ENCODE data around the gene UBE2K.
"Not testable (repeated sequence)": the region's sequence is repeated elsewhere in the genome, so short reads cannot be mapped to it uniquely, and the experiment has no call there.

UBE2K gene

DNA sequence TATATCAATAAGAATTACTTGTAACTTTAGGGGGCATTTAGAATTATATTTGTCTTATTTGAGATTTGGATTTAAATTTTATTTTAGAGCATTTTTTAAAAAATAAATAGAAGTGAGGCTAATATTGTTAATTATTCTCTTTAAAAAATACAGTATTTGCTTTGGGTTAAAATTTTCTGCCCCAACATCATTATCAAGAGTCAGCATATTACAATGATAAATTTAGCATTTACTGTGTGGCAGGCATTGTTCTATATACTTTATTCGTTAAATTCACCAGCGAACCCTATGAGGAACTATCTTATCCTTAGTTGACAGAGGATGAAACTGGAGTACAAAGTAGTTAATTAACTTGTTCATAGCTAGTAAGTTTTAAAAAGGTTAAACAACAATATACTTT lies 34.0 kb downstream of the UBE2K start:
- no peak for DNase-seq

DNA sequence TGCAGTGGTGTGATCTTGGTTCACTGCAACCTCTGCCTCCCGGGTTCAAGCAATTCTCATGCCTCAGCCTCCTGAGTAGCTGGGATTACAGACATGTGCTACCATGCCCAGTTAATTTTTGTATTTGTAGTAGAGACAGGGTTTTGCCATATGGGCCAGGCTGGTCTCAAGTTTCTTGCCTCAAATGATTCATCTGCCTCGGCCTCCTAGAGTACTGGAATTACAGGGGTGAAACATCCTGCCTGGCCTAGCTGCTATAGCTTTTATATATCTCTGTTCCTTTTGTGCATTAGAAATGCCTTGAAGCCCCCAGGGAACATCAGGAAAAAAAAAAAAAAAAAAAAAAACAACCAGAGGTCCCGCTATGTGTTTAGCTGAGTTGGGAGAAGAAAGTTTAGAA lies 34.8 kb downstream of the UBE2K start:
- DNase-seq: no peak

GRCh38 chr4:39739591-39739990 lies 41.7 kb downstream of the UBE2K start:
- DNase-seq: not testable (repeated sequence)

DNA sequence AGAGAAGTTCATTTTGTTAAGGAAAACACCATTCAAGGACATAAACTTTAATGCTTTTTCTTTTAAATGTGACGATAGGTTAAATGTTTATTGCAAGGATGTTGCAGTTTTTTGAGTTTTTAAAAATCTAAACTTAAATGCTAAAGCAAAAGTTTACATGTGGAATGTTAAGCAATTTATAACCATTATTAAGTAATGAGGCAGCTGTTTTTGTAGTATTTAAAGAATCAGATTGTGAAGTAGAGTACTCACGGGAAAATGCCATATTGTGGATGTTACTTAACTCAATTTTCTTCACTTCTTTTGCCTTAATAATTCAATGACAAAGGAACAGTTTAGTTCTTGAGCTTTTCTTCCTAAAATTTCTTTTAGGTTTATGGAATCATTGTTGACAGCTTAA lies 43.5 kb downstream of the UBE2K start:
- no peak for DNase-seq

DNA sequence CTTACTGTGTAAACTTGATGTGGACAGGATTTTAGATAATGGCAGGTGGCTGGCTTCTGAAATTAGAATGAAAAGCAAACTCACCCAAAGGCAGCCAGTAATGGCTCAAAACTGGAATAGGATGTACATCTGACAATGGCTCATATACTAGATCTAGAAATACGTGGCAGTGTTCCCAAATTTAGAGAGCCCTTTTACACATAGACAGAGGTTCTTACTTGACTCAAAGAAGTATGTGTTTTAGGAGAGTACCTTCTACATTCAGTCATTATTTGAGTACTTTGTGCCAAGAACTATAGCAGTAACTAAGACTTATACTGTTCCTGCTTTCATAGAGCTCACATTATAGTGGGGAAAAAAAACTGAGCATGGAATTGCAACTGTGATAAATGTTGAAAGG lies 48.0 kb downstream of the UBE2K start:
- DNase-seq: no peak

- no peak for DNase-seq
Observed at GRCh38 chr4:39750216-39750615, 52.3 kb downstream of the UBE2K start.

DNA sequence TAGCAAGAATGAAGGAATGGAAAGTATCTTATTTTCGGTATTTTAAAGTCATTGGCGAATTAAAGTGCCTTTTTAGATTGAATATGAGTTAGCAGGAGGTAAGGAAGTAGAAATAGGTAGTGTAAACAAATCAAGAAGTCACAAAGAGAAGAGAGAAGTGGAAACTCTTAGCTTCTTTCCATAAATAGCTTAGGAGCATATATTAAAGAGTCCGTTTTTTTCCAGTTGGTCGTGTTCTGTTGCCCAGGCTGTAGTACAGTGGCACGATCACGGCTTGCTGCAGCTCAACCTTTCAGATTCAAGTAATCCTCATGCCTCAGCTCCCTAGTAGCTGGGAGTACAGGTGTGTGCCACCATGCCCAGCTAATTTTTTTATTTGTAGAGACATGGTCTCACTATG lies 56.4 kb downstream of the UBE2K start:
- DNase-seq: no peak

DNA sequence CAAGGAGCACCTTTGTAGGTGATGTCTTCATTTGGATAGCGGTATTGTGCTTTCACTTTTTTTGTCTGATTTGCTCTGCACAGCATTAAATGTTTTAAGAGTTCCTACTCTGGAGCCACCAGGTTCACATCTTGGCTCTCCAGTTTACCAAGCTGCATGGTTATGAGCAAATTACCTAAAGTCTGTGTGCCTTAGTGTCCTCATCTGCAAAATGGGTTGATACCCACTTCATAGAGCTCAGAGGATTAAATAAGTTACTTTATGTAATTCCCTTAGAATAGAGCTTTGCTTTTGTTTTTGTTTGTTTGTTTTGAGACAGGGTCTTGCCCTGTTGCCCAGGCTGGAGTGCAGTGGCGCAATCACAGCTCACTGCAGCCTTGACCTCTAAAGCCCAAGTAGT lies 58.2 kb downstream of the UBE2K start:
- DNase-seq: no peak

DNA sequence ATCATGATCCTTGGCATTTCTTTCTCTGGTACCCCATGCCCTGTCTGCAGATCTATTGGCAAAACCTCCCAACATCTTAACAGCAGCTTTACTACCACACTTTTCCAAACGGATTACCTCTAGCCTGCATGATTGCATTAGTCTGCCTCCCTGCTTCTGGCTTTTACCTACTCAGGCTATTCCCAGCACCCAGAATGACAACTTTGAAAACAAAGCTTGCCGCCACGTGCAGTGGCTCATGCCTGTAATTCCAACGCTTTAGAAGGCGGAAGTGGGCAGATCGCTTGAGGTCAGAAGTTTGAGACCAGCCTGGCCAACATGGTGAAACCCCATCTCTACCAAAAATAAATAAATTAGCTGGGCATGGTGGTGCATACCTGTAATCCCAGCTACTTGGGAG lies 60.2 kb downstream of the UBE2K start:
- no peak for DNase-seq

DNA sequence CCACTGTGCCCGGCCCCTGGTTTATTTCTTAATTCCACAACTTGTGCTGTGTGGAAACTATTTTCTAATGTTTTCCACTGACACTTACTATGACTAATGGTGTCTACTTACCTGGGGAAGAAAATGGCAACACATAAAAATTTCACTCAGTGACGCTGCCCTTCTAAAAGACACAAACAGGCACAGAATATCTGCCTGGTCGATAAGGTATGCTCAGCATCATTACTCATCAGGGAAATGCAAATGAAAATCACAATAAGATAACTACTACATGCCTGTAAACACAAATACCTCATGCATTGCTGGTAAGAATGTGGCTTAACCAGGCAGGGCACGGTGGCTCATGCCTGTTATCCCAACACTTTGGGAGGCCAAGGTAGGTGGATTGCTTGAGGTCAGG lies 61.6 kb downstream of the UBE2K start:
- no peak for DNase-seq

- DNase-seq: no peak
Observed at GRCh38 chr4:39761005-39761667, 63.2 kb downstream of the UBE2K start.

DNA sequence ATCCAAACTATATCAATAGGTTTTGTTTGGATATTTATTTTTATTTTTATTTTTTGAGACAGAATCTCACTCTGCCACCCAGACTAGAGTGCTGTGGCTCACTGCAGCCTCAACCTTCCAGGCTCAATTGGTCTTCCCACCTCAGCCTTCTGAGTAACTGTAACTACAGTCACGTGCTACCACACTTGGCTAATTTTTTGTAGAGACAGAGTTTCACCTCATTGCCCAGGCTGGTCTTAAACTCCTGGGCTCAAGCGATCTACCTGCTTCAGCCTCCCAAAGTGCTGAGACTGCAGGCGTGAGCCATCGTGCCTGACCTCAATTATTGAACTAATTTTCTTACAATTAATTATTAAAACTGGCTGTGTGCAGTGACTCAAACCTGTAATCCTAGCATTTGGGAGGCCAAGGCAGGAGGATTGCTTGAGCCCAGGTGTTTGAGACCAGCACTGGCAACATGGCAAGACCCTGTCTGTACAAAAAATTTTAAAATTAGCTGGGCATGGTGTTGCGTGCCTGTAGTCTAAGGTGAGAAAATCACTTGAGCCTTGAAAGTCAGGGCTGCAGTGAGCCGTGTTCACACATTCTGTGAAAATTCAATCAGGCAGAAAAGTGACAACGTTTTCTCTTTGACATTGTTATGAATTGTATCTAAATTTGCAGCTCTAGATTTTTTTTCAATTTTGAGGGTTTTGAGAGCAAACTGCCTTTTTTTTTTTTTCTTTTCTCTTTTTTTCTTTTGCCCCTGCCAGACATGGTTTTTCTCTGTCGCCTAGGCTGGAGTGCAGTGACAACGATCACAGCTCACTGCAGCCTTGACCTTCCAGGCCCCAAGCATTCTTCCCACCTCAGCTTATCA lies 66.0 kb downstream of the UBE2K start:
- DNase-seq: no peak

- DNase-seq: no peak
Observed at GRCh38 chr4:39770005-39770404, 72.1 kb downstream of the UBE2K start.

DNA sequence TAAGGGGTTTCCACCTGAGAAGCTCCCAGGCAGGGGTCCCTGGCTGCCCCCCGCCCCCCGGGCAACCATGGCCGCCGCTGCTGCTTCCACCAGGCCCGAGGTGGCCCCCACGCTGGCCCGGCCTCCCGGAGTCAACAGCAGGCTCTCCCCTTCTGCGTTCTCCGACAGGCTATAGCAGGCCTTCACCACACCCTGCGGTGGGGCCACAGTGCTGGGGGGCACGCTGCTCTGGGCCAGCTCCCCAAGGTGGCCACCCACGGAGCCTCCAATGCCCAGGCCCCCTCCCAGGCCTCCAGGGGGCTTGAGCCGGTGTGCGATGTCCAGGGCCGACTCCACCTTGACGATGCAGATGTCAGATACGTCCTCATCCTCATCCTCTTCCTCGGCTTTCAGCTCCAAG lies 72.5 kb downstream of the UBE2K start:
- no peak for DNase-seq

- DNase-seq: no peak
Observed at GRCh38 chr4:39770969-39771724, 73.2 kb downstream of the UBE2K start.

GRCh38 chr4:39781988-39782387 lies 84.1 kb downstream of the UBE2K start:
- not testable (repeated sequence) for DNase-seq

DNA sequence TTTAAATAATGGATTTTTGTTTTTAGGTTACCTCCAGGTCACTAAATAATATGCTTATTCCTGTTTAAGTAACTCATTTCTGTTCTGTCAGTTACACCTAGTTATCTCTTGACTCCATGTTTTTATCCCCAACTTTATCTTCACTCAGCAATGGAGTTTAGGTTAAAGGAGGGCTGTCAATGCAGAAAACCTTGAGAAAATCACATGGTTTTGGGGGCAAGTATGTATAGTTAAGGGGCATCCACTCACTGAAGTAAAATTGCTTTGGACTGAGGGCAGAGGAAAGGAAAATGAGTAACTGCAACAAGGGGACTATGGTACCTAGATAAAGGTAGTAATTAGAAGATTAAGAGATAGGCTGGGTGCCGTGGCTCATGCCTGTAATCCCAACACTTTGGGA lies 87.1 kb downstream of the UBE2K start:
- DNase-seq: no peak

- DNase-seq: no peak
Observed at GRCh38 chr4:39786838-39787237, 88.9 kb downstream of the UBE2K start.

DNA sequence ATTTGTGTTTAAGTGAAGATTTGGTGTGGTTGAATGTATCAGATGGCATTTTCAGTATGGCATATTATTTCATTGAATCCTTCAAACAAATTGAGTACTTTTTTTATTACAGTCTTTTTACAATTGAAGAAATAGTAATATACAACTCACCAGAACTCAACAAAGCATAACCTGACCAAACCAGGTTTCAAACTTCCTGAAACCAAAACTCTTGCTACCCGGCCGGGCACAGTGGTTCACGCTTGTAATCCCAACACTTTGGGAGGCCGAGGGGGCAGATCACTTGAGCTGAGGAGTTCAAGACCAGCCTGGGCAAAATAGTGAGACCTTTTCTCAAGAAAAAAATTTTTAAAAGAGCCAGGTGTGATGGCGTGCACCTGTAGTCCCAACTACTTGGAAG lies 94.2 kb downstream of the UBE2K start:
- no peak for DNase-seq

DNA sequence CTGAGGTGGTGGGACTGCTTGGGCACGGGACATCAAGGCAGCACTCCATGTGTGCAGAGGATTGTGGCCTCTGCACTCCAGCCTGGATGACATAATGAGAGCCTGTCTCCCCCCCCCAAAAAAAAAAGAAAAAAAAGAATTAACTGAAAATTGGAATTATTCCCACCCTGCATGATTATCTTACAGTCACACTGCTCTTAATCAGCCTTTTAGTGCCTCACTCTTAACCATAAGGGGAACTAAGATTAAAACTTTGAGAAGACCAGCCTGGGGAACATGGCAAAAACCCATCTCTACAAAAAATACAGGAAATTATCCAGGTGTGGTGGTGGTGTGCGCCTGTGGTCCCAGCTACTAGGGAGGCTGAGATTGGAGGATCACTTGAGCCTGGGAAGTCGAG lies 94.6 kb downstream of the UBE2K start:
- DNase-seq: no peak

DNA sequence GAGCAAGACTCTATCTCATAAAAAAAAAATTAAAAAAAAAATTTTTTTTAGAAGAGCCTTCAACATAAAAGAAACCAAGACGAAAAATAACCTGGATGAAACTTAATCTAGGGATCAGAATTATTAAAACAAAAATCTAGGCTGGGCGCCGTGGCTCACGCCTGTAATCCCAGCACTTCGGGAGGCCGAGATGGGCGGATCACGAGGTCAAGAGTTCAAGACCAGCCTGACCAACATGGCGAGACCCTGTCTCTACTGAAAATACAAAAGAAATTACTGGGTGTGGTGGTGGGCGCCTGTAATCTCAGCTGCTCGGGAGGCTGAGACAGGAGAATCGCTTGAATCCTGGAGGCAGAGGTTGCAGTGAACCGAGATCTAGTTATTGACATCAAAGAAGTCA lies 95.0 kb downstream of the UBE2K start:
- not testable (repeated sequence) for DNase-seq

- DNase-seq: no peak
Observed at GRCh38 chr4:39802005-39802404, 104.1 kb downstream of the UBE2K start.

DNA sequence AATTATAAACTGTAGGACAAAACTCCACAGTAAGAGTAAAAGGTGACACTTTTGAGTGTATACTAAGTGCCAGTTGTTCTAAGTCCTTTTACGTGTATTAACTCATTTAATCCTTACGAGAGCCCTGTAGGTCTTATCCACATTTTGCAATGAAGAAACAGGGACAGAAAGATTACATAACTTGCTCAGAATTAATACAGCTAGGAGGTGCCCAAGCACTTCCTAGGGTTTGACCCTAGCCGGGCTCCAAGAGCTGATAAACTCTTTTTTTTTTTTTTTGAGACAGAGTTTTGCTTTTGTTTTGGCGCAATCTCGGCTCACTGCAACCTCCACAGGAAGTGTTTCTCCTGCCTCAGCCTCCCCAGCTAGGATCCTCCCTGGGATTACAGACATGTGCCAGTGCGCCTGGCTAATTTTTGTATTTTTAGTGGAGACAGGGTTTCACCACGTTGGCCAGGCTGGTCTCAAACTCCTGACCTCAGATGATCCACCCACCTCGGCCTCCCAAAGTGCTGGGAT lies 110.4 kb downstream of the UBE2K start:
- DNase-seq: no peak

DNA sequence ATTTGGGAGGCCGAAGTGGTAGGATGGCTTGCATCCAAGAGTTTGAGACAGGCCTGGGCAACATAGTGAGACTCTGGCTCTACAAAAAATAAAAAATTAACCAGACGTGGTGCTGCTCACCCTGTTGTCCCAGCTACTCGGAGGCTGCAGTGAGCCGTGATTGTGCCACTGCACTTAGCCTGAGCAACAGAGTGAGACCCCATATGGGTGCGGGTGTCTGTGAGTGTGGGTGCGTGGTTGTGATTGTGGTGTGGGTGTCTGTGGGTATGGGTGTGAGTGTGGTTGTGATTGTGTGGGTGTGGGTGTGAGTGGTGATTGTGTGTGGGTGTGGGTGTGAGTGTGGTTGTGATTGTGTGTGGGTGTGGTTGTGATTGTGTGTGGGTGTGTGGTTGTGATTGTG lies 114.6 kb downstream of the UBE2K start:
- no peak for DNase-seq

Data from NCI-H1092 (cell line).